ENCODE results near the gene CRADD. TPM values are rescaled to one million over a fixed set of nuclear protein-coding genes. Genes with fewer than 3 reads are reported as not detected.

The CRADD gene
- total RNA-seq, 2 donors from 2014 or later, result 7.7 to 9.1 TPM

DNA sequence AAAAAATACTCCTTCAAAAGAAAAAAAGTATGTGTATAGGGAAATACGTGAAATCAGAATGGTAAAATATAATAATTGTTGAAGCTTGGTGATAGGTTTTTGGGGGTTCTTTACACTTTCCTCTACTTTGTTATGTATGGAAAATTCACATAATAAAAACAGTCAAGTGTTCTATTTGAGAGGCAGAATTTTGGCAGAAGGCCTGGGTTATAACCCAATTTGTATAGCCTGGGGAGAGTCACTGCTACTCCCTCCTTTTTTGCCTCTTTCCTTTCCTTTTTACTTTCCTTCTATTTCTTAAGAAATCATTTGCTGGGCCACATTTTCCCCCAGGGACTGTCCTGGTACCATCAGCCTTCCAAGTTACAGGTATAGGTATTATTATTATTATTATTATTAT lies 105.7 kb downstream of the CRADD start:
- H3K9me3 Mint-ChIP-seq, result no peaks in the 10 kb centered on the region
- no peak overlapping the region for H3K4me3 ChIP-seq (ENCODE audit: low read length)
- H3K27me3 ChIP-seq (ENCODE audit: control insufficient read depth, insufficient read depth, low read length, poor library complexity, severe bottlenecking), result no peaks in the 10 kb centered on the region
- no peak overlapping the region for H3K27ac Mint-ChIP-seq
- peaks cover 5% of the 10 kb centered on the region for H3K4me1 Mint-ChIP-seq
- no peaks in the 10 kb centered on the region for H3K27me3 Mint-ChIP-seq (ENCODE audit: insufficient read depth)
- H3K36me3 Mint-ChIP-seq (ENCODE audit: low read depth), result no peaks in the 10 kb centered on the region
- H3K27ac ChIP-seq (ENCODE audit: low read depth, low read length), result no peak overlapping the region
- TF ChIP-seq, protein P1, sequence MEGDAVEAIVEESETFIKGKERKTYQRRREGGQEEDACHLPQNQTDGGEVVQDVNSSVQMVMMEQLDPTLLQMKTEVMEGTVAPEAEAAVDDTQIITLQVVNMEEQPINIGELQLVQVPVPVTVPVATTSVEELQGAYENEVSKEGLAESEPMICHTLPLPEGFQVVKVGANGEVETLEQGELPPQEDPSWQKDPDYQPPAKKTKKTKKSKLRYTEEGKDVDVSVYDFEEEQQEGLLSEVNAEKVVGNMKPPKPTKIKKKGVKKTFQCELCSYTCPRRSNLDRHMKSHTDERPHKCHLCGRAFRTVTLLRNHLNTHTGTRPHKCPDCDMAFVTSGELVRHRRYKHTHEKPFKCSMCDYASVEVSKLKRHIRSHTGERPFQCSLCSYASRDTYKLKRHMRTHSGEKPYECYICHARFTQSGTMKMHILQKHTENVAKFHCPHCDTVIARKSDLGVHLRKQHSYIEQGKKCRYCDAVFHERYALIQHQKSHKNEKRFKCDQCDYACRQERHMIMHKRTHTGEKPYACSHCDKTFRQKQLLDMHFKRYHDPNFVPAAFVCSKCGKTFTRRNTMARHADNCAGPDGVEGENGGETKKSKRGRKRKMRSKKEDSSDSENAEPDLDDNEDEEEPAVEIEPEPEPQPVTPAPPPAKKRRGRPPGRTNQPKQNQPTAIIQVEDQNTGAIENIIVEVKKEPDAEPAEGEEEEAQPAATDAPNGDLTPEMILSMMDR (conservative IDR thresholded peaks at IDR 0.05), result no peak
- no peak for DNase-seq
- no peak overlapping the region for H3K9ac ChIP-seq (ENCODE audit: extremely low read depth, low read length, poor library complexity, severe bottlenecking)
- H3K4me1 ChIP-seq (ENCODE audit: control insufficient read depth, insufficient read depth, low read length), result no peaks in the 10 kb centered on the region
- H3K9me3 ChIP-seq (ENCODE audit: control insufficient read depth, low read length), result no peaks in the 10 kb centered on the region
- no peaks in the 10 kb centered on the region for H3K36me3 ChIP-seq (ENCODE audit: control insufficient read depth, insufficient read depth, low read length)
- H3K4me3 Mint-ChIP-seq, result no peak overlapping the region
- WGBS, 2 experiments (ENCODE audit: insufficient coverage in 1 of 2, insufficient read length in 1 of 2), result 90% methylated on average over 1 of the region's 1 CpG; no CpG with 5 or more reads in 1 of the 2 experiments

DNA sequence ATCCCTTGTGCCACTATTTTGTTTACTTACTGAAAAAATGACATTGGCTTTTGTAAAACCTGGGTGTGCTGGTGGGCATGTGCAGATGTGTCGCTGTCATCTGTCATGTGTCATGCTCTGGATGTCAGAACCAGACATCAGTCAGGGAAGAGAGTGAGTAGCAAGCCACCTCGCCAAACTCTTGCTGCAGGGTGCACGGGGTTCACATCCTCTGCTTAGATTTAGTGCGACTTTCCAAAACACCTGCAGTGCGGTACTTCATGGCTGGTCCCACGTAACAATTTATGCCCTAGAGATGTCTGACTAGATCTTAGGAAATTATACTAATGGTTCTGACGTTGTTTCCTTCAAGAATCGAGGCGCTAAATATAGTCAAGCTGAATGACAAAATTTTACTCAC lies 106.7 kb downstream of the CRADD start:
- H3K4me1 Mint-ChIP-seq, result peaks cover 5% of the 10 kb centered on the region
- no peak overlapping the region for H3K9ac ChIP-seq (ENCODE audit: extremely low read depth, low read length, poor library complexity, severe bottlenecking)
- no peak for DNase-seq

DNA sequence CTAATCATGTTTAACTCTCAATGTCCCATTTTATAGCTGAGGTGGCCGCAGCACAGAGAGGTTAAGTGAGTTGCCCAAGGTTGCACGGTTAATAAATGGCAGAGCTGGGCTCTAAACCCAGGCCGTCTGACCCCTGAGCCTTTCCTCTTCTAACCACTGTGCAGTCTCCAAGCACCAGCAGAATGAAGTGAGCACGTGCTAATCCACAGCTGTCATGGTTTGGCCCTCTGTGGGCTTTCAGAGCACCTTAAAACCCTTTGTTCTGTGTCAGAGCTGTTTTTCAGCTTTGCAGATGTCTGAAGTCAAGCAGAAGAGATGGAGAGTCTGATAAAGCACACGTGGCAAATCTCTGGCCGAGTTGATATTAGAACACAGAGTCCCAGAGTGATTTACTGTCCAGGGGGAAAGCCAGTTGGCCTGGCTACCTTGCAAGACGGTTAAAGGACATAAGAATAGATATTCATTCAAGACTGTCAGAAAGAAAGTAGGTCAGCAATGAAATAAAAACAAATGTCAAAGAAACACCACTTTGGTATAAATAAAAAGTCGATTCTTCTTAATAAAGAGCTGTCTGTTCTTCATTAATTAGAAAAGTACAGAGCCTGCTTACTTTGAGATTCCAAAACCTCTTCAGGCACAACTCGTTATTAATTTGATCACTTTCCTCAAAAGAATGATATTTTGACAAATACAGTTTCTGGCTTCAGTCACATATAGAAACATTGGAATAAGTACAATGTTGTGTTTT lies 107.3 kb downstream of the CRADD start:
- Histone ChIP-seq H3K36me3 (ENCODE audit: control insufficient read depth, insufficient read depth, low read length) (no peaks in the 10 kb centered on the region), H3K4me1 (ENCODE audit: control insufficient read depth, insufficient read depth, low read length) (no peaks in the 10 kb centered on the region), H3K9ac (ENCODE audit: extremely low read depth, low read length, poor library complexity, severe bottlenecking) (no peak overlapping the region), H3K4me3 (ENCODE audit: low read length) (no peak overlapping the region), H3K27me3 (ENCODE audit: control insufficient read depth, insufficient read depth, low read length, poor library complexity, severe bottlenecking) (no peaks in the 10 kb centered on the region), H3K9me3 (ENCODE audit: control insufficient read depth, low read length) (no peaks in the 10 kb centered on the region), H3K27ac (ENCODE audit: low read depth, low read length) (peak overlapping the region; percentile 26)
- Mint-ChIP-seq H3K36me3 (ENCODE audit: low read depth) (no peaks in the 10 kb centered on the region), H3K9me3 (peaks cover 2% of the 10 kb centered on the region), H3K27me3 (ENCODE audit: insufficient read depth) (no peaks in the 10 kb centered on the region), H3K4me1 (peaks cover 5% of the 10 kb centered on the region), H3K4me3 (no peak overlapping the region), H3K27ac (peak overlapping the region; percentile 56)
- DNase-seq, result no peak
- WGBS, 2 experiments (ENCODE audit: insufficient coverage in 1 of 2, insufficient read length in 1 of 2), result 75 to 79% methylated on average over 4 to 9 of the region's 9 CpGs
- TF ChIP-seq, protein P1 (conservative IDR thresholded peaks at IDR 0.05), result no peak

More for the DNA sequence above, 106.7 kb downstream of the CRADD start:
- H3K4me1 ChIP-seq (ENCODE audit: control insufficient read depth, insufficient read depth, low read length), result no peaks in the 10 kb centered on the region
- H3K9me3 Mint-ChIP-seq, result peaks cover 2% of the 10 kb centered on the region
- H3K4me3 ChIP-seq (ENCODE audit: low read length), result no peak overlapping the region
- H3K27ac Mint-ChIP-seq, result no peak overlapping the region
- no peak overlapping the region for H3K4me3 Mint-ChIP-seq
- H3K36me3 ChIP-seq (ENCODE audit: control insufficient read depth, insufficient read depth, low read length), result no peaks in the 10 kb centered on the region
- no peaks in the 10 kb centered on the region for H3K36me3 Mint-ChIP-seq (ENCODE audit: low read depth)
- H3K27me3 ChIP-seq (ENCODE audit: control insufficient read depth, insufficient read depth, low read length, poor library complexity, severe bottlenecking), result no peaks in the 10 kb centered on the region
- no peak overlapping the region for H3K27ac ChIP-seq (ENCODE audit: low read depth, low read length)
- H3K27me3 Mint-ChIP-seq (ENCODE audit: insufficient read depth), result no peaks in the 10 kb centered on the region
- TF ChIP-seq, protein P1 (conservative IDR thresholded peaks at IDR 0.05), result no peak
- H3K9me3 ChIP-seq (ENCODE audit: control insufficient read depth, low read length), result no peaks in the 10 kb centered on the region
- 92 to 95% methylated on average over 7 to 9 of the region's 9 CpGs for WGBS, 2 experiments (ENCODE audit: insufficient coverage in 1 of 2, insufficient read length in 1 of 2)
